SK-N-MC (cell line): ENCODE results near the gene PLA2G2F.

Experiments used
- DNase-seq: peaks from one replicate; pipeline ENCODE4 v3.0.0-alpha.2; 2011; ENCODE audit warnings: low read depth, low spot score
- H3K27ac ChIP-seq: fragments of 200-600 bp; sonication (generic); 2 replicates; pipeline ENCODE4 v1.5.1; 2016; ENCODE audit warnings: mixed run types
- H3K36me3 ChIP-seq: fragments of 200-600 bp; sonication (generic); 2 replicates; pipeline ENCODE4 v1.6.1; 2017; ENCODE audit warnings: antibody characterized with exemption, low read length, mixed read lengths; ENCODE audit not compliant: insufficient read depth
- H3K4me3 ChIP-seq: fragments of 200-600 bp; sonication (generic); 2 replicates; pipeline ENCODE4 v1.5.1; 2016
- H3K9ac ChIP-seq: fragments of 200-600 bp; sonication (generic); 2 replicates; pipeline ENCODE4 v1.8.0; 2017; ENCODE audit warnings: mixed run types, mixed read lengths; ENCODE audit not compliant: insufficient read length
- H3K9me3 ChIP-seq: fragments of 200-600 bp; sonication (generic); 2 replicates; pipeline ENCODE4 v1.6.1; 2017; ENCODE audit warnings: low read depth, mild to moderate bottlenecking, antibody characterized with exemption, low read length, moderate library complexity, mixed read lengths
- EZH2 ChIP-seq: fragments of 200-600 bp; sonication (generic); IDR thresholded peaks from one replicate; pipeline ENCODE4 v1.6.1; 2017; ENCODE audit warnings: antibody characterized with exemption
- FOXP2 ChIP-seq: optimal IDR thresholded peaks from 2 replicates; pipeline ENCODE3; 2011; ENCODE audit warnings: mild to moderate bottlenecking, moderate library complexity; ENCODE audit not compliant: insufficient read depth; ENCODE audit errors: extremely low read length, control extremely low read depth
- POLR2AphosphoS5 ChIP-seq: IDR thresholded peaks from 2 replicates; pipeline ENCODE4 v1.6.1; 2012; ENCODE audit warnings: mild to moderate bottlenecking, low read depth, low read length, borderline replicate concordance

Gene PLA2G2F

GRCh38 chr1:20167126-20167525 lies 28.0 kb downstream of the PLA2G2F start:
- H3K9me3 ChIP-seq: no peaks in the 10 kb centered on the region
- no peaks in the 10 kb centered on the region for H3K36me3 ChIP-seq
- H3K9ac ChIP-seq: no peak overlapping the region
- TF ChIP-seq FOXP2: no peak
- TF ChIP-seq POLR2AphosphoS5: no peak
- TF ChIP-seq EZH2: no peak
- no peak overlapping the region for H3K4me3 ChIP-seq
- DNase-seq: no peak
- no peak overlapping the region for H3K27ac ChIP-seq

DNA sequence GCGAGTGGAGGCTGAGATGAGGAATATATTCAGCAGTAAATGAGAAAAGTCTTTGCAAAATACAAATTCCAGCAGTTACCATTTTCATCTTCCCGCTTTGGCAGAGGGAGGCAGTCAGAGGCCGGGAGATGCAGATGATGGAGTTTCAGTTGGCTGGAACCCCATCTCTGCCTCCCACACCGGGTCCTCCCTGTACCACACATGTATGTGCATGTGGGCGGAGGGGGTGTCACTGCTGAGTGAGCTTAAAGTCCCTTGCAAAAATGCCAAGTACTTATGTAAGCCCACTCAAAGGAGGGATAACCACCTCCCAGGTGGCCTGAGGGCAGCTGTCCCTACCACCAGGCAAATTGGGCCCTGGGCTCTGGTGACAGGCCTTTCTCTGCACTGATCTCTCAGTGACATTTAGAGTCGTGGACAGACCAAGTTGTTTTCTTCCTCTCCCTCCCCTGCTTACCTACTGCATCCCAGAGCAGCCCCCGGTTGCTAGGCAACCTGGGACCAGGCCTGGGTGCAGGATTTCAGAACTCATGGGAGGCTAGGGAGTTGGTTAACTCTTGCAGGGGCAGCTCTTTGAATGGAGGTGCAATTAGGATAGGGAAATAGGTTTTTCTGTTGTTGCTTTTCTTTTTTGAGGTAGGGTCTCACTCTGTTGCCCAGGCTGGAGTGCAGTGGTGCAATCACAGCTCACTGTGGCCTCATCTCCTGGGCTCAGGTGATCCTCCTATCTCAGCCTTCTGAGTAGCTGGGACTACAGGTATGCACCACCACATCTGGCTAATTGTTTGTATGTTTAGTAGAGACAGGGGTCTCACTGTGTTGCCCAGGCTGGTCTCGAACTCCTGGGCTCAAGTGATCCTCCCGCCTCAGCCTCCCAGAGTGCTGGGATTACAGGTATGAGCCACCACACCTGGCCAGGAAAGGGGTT lies 29.7 kb downstream of the PLA2G2F start:
- Histone ChIP-seq H3K27ac (no peak overlapping the region), H3K9ac (no peak overlapping the region), H3K4me3 (no peak overlapping the region), H3K36me3 (no peaks in the 10 kb centered on the region), H3K9me3 (no peaks in the 10 kb centered on the region)
- no peak for DNase-seq
- TF ChIP-seq FOXP2 (no peak), EZH2 (no peak), POLR2AphosphoS5 (no peak)

DNA sequence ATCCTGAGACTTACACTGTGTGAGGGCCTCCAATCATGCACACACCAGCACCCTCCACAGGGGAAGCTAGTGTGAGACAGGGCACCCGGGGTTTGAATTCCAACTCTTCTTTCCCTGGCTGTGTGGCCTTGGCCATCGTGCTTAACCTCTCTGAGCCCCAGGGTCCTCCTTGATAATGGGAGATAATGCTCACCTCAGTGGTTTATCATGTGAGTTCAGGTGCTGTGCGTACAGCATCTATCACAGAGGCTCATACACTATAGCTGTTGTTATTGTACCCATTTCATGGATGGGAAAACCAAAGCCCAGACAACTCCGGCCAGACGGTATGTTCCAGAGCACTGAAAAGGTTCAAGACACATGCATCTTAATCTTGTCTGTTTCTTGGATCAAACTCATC lies 30.8 kb downstream of the PLA2G2F start:
- H3K4me3 ChIP-seq: no peak overlapping the region
- H3K9me3 ChIP-seq: no peaks in the 10 kb centered on the region
- no peaks in the 10 kb centered on the region for H3K36me3 ChIP-seq
- DNase-seq: no peak
- TF ChIP-seq FOXP2 (no peak), POLR2AphosphoS5 (no peak), EZH2 (no peak)
- H3K9ac ChIP-seq: no peak overlapping the region
- H3K27ac ChIP-seq: no peak overlapping the region

DNA sequence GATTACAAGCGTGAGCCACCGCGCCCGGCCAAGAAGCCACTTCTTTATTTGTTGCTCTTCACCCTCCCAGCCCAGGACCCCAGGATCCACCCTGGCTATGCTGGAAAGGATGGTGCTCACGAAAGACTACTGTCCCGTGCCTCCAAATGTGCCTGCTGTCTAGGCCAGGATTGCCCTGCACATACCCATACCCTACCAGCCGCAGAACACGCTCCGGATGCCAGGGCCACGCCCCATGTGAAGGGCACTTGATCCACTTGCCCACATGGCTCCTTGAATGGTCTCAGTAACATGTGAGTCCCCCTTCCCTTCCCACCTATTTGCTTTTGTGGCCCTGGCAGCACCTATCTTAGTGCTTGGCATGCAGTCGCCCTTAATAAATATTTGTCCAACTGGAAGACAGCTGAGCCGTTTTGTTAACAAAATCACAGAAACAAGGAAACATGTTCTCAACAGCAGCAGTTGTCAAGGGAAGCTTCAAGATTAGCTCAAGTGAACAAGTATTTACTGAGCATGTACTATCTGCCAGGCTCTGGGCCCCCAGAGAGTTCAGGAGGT lies 33.0 kb downstream of the PLA2G2F start:
- Histone ChIP-seq H3K4me3 (no peak overlapping the region), H3K9ac (no peak overlapping the region), H3K27ac (no peak overlapping the region), H3K36me3 (no peaks in the 10 kb centered on the region), H3K9me3 (no peaks in the 10 kb centered on the region)
- TF ChIP-seq POLR2AphosphoS5 (no peak), FOXP2 (no peak), EZH2 (no peak)
- no peak for DNase-seq

DNA sequence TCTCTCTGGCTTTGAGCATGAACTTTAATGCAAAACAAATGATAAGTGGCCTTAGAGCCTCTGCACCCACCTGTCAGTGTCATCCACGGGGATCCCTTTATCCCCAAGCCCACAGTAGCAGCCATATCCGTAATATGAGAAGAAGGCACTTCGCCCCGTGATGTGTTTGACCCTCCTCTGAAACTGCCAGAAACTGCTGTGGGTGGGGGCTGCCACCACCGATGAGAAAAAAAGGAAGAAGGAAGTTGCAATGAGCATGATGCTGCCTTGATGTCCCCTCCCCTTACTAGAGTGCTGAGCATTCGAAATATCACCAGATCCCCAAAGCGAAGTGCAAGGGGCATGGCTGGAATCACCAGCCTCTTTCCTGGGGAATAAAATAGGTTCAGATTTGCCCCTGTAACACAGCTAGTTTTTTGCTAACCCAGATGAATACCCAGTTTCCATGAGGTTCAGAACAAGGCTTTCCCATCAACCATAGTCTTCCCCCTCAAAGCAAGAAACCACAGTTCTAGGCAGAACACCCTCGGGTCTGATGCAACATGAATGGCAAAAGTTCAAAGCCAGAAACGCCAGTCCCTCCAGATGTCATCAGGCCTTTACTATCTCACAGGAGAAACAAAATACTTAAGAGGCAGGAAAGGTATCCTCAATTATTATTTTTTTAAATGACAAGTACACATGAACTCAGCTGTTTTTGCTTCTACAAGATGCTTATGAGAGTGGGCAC lies 36.0 kb downstream of the PLA2G2F start:
- Histone ChIP-seq H3K9me3 (no peaks in the 10 kb centered on the region), H3K27ac (no peak overlapping the region), H3K4me3 (no peak overlapping the region), H3K9ac (no peak overlapping the region), H3K36me3 (no peaks in the 10 kb centered on the region)
- no peak for TF ChIP-seq EZH2
- no peak for TF ChIP-seq POLR2AphosphoS5
- TF ChIP-seq FOXP2: no peak
- no peak for DNase-seq

DNA sequence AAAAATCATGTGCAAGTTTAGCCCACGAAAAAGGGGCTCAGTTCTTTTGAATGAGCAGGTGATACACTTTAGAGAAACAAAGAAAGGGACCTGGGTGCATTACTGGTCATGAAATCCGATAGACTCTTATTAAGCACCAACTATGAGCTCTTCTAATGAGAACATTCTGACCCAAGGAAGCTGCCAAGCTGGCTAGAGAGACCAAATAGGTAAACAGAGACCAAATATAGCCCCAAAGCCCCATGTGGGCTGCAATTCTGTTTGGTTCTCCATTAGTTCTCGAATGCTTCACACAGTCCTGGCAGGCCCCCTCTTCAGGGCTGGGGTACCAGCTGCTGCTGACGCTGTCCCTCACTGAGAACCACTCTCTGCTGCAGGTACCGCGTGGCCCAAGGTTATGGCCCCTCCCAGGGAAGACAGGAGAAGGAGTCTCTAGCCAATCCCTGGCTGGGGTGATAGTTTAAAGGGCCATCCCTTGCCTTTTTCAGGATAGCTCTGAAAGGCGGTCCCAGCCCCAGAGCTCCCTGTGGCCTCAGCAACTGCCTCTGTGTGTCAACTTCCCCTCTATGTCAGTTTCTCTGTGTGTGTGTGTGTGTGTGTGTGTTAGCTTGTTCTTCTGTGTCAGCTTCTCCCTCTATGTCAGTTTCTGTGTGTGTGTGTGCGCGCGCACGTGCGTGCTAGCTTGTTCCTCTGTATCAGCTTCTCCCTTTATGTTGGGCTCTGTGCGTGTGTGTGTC lies 39.7 kb downstream of the PLA2G2F start:
- no peak for TF ChIP-seq EZH2
- TF ChIP-seq POLR2AphosphoS5: no peak
- no peak for TF ChIP-seq FOXP2
- DNase-seq: no peak
- H3K9ac ChIP-seq: no peak overlapping the region
- H3K27ac ChIP-seq: no peak overlapping the region
- no peak overlapping the region for H3K4me3 ChIP-seq
- no peaks in the 10 kb centered on the region for H3K9me3 ChIP-seq
- no peaks in the 10 kb centered on the region for H3K36me3 ChIP-seq

- no peak overlapping the region for H3K4me3 ChIP-seq
- no peak for TF ChIP-seq EZH2
- H3K27ac ChIP-seq: no peak overlapping the region
- H3K36me3 ChIP-seq: no peaks in the 10 kb centered on the region
- DNase-seq: no peak
- no peaks in the 10 kb centered on the region for H3K9me3 ChIP-seq
- H3K9ac ChIP-seq: no peak overlapping the region
These were observed 40.4 kb downstream of the PLA2G2F start for GRCh38 chr1:20179371-20180128.
